ENCODE measurements around the gene GPD1. TPM values are rescaled to one million over a fixed set of nuclear protein-coding genes. Genes with fewer than 3 reads are reported as not detected.

The GPD1 gene
- total RNA-seq, 2 experiments from 2014 or later = 0.16 to 0.20 TPM

GRCh38 chr12:50086148-50086547 lies 17.7 kb upstream of the GPD1 start:
- peaks cover 44% of the 10 kb centered on the region for H3K4me1 Mint-ChIP-seq (ENCODE audit: low read depth)
- POLR2A ChIA-PET = interaction anchor here (4.0 kb wide), 1 partner anchor 26 kb away, joined by 26 read pairs; the partner anchor contains the start of gene COX14
- peak overlapping the region; percentile 89 for H3K27ac Mint-ChIP-seq
- no peaks in the 10 kb centered on the region for H3K27me3 Mint-ChIP-seq
- no peaks in the 10 kb centered on the region for H3K9me3 Mint-ChIP-seq
- peak; percentile 18 for DNase-seq
- no peak for ATAC-seq
- H3K4me3 Mint-ChIP-seq = peak overlapping the region; percentile 90
- CTCF ChIA-PET = interaction anchor here (1.2 to 6.8 kb wide), 6 partner anchors 13 to 120 kb away, joined by 3 to 60 read pairs (median 20); partner anchors contain the start of genes COX14 and GPD1
- intact Hi-C loops (cut with micrococcal nuclease) = loop anchor here (5.0 kb wide), 1 partner anchor 91 kb away; no protein-coding TSS in a partner anchor
- no peak for TF ChIP-seq CTCF (IDR thresholded peaks at IDR 0.05)
- peaks cover 11% of the 10 kb centered on the region for H3K36me3 Mint-ChIP-seq (ENCODE audit: low read depth)

- Mint-ChIP-seq H3K4me1 (ENCODE audit: low read depth) (peaks cover 44% of the 10 kb centered on the region), H3K27me3 (no peaks in the 10 kb centered on the region), H3K36me3 (ENCODE audit: low read depth) (peaks cover 17% of the 10 kb centered on the region), H3K9me3 (no peaks in the 10 kb centered on the region), H3K27ac (no peak overlapping the region), H3K4me3 (no peak overlapping the region)
- ATAC-seq = no peak
- intact Hi-C loops (cut with micrococcal nuclease) = loop anchor here (5.0 kb wide), 1 partner anchor 90 kb away; no protein-coding TSS in a partner anchor
- DNase-seq = no peak
- POLR2A ChIA-PET = interaction anchor here (0.9 kb wide), 1 partner anchor 26 kb away, joined by 5 read pairs; no protein-coding TSS in a partner anchor
- CTCF ChIA-PET = interaction anchor here (0.7 to 6.8 kb wide), 15 partner anchors 14 to 227 kb away, joined by 3 to 60 read pairs (median 5); partner anchors contain the start of genes CERS5, COX14, GPD1 and RACGAP1
- no peak for TF ChIP-seq CTCF (IDR thresholded peaks at IDR 0.05)
These were observed 16.7 kb upstream of the GPD1 start for GRCh38 chr12:50087151-50087550.

GRCh38 chr12:50087995-50088394 lies 15.8 kb upstream of the GPD1 start:
- CTCF ChIA-PET = interaction anchor here (0.6 to 6.8 kb wide), 23 partner anchors 9 to 226 kb away, joined by 3 to 60 read pairs (median 4); partner anchors contain the start of genes CERS5, COX14, GPD1 and RACGAP1
- no peak for ATAC-seq

GRCh38 chr12:50088577-50089335 lies 15.1 kb upstream of the GPD1 start:
- Mint-ChIP-seq H3K9me3 (no peaks in the 10 kb centered on the region), H3K27me3 (no peaks in the 10 kb centered on the region), H3K27ac (peak overlapping the region; percentile 62), H3K36me3 (ENCODE audit: low read depth) (peaks cover 17% of the 10 kb centered on the region), H3K4me3 (no peak overlapping the region), H3K4me1 (ENCODE audit: low read depth) (peaks cover 35% of the 10 kb centered on the region)
- TF ChIP-seq CTCF (IDR thresholded peaks at IDR 0.05) = peak; percentile 84
- intact Hi-C loops (cut with micrococcal nuclease) = loop anchor here (5.0 kb wide), 1 partner anchor 89 kb away; no protein-coding TSS in a partner anchor
- ATAC-seq = peak; percentile 50
- CTCF ChIA-PET = interaction anchor here (0.8 to 6.8 kb wide), 26 partner anchors 8 to 226 kb away, joined by 3 to 60 read pairs (median 4); partner anchors contain the start of genes CERS5, COX14, GPD1 and LIMA1
- DNase-seq = peak; percentile 79
- POLR2A ChIA-PET = interaction anchor here (0.9 kb wide), 1 partner anchor 23 kb away, joined by 3 read pairs; no protein-coding TSS in a partner anchor

More at GRCh38 chr12:50087995-50088394, 15.8 kb upstream of the GPD1 start:
- Mint-ChIP-seq H3K4me3 (no peak overlapping the region), H3K27ac (peak overlapping the region; percentile 35), H3K27me3 (no peaks in the 10 kb centered on the region), H3K36me3 (ENCODE audit: low read depth) (peaks cover 17% of the 10 kb centered on the region), H3K4me1 (ENCODE audit: low read depth) (peaks cover 38% of the 10 kb centered on the region), H3K9me3 (no peaks in the 10 kb centered on the region)
- TF ChIP-seq CTCF (IDR thresholded peaks at IDR 0.05) = no peak
- intact Hi-C loops (cut with micrococcal nuclease) = loop anchor here (5.0 kb wide), 1 partner anchor 89 kb away; no protein-coding TSS in a partner anchor
- no peak for DNase-seq
- POLR2A ChIA-PET = interaction anchor here (0.9 kb wide), 2 partner anchors 24 to 25 kb away, joined by 3 to 5 read pairs; no protein-coding TSS in a partner anchor

All from activated CD8-positive, alpha-beta T cell treated with anti-CD3 and anti-CD28 coated beads for 36 hours (primary cell).